Stimulated activated CD4-positive, alpha-beta T cell treated with anti-CD3 and anti-CD28 coated beads, TNF-alpha, amount 100 ng/mL, for 1 hour (primary cell): ENCODE results near the gene EYS.
"Not testable (repeated sequence)": the region's sequence is repeated elsewhere in the genome, so short reads cannot be mapped to it uniquely, and the experiment has no call there.

Source experiments
- DNase-seq, 3 donors: peaks; one replicate each; pipeline ENCODE4 v3.0.0-alpha.2; 2020; ENCODE audit warnings: low read depth in 3 of 3, low spot score in 1 of 3

EYS gene

DNA sequence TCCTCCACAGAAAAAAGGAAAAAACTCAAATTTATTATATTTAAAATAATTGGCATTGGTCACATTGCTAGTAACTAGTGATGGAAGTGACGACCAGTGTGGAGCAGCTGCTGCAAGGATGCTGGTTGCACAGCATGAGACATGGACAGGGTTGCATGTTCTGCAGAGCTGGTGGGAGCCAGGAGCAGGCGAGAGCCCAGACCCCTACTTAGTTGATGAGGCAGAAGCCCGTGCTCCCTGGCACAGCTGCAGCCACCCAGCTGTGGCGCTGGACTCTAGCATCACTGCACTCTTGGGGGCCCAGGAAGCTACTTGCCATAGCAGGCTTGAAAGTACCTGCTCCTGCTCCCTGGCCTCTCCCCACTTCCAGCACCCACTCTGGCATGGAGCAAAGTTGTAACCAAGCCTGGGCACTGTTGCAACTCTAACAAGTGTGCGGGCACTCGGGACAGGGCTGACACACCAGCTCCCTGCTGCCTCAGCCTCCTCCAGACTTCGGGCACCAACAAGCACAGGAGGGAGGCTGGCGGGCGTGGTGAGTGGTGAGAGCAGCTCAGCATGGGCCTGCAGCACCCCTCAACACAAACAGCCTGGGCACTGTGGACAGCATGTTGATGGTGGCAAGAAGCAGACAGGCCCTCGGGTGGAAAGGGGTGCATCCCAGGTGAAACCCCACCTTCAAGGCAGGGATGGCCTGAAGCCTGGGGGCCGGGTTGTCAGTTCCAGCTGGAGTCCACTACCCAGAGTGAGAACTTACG lies 69.6 kb downstream of the EYS start:
- DNase-seq: no peak

DNA sequence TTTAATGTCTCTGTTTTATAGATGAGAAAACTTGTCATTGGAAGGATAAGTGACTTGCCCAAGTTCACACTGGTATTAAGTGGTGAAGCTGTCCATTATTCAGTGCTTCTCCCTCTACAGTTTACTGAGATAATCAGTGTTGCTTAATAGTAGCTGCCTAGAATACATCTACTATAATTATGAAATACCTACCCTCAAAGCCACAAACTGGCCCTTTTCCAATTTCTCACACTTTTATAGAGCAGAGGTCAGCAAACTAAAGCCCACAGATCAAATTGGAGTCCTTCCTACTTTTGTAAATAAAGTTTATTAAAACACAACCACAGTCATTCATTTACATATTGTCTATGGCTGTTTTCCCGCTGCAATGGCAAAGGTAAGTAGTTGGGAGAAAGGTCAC lies 73.5 kb downstream of the EYS start:
- DNase-seq: no peak

DNA sequence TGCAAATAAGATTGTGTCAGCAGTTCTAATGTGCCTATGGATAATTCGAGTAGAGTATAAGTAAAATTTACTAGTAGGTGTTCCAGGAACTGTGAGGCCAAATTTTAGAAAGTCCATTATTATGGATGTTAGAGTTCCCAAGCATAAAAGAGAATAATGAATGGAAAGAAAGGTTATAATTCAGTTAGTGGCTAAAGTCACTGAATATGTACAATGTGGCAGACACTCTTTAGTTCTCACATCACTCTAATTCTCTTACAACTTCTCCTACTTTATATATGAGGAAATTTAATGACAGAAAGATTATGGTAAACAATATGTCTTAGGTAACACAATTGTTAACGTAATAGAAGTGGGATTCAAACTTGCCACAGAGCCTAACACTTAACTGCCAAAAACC lies 75.3 kb downstream of the EYS start:
- no peak for DNase-seq

DNA sequence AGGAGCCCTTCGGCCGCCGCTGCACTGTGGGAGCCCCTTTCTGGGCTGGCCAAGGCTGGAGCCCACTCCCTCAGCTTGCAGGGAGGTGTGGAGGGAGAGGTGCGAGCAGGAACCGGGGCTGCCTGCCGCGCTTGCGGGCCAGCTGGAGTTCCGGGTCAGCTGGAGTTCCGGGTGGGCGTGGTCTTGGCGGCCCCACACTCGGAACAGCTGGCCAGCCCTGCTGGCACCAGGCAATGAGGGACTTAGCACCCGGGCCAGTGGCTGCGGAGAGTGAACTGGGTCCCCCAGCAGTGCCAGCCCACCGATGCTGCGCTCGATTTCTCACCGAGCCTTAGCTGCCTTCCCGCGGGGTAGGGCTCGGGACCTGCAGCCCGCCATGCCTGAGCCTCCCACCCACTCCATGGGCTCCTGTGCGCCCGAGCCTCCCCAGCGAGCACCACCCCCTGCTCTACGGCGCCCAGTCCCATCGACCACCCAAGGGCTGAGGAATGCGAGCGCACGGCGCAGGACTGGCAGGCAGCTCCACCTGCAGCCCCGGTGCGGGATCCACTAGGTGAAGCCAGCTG lies 79.5 kb downstream of the EYS start:
- DNase-seq: not testable (repeated sequence)

DNA sequence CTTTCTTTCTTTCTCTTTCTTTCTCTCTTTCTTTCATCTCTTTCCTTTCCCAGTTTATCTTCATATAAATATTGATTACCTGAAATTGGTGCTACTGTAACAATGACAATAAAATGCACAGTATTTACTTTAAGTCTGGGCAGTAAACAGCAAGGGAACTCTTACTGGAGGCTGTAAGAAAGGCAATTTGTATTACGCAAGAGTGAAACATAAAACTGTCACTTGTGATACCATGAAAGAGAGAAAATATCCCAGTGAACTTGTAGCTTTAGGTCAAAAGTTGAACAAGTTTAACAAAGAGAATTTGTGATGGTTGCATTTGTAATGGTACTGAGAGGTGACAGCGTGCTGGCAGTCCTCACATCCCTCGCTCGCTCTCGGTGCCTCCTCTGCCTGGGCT lies 80.0 kb downstream of the EYS start:
- DNase-seq: no peak

DNA sequence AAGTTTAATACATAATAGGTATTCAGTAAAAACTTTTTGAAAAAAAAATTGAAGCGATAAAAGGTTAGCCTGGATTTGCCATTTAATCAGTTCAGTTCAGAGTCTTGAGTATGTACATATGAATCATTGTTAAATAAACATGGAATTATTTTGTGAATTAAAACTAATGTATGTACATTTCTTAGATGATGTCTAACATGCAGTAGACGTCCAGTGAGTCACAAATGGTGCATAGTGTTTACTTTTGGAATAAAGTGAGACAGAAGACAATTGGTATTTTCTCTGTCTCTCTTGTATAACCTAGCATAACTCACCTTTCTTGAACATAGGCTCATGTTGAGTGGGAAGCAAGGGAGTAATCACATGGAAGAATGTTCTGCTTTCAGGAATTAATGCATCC lies 83.5 kb downstream of the EYS start:
- DNase-seq: no peak

DNA sequence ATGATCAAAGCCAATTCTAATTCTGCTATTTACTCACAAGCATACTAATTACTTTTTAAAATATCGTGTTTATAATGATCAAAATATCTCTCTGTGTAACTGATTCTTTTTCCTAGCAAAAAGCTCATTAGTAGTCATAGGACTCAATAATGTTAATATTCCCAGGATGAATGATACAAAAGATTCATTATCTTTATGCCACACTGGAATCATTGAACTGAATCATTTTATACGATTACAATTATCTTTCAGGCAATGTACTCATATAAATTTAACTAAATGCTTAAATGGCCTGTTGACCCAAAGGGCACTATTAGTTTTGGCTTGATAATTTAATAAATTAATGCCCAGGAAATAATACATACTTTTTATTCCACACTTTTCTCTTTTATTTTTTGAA lies 96.3 kb downstream of the EYS start:
- DNase-seq: no peak

DNA sequence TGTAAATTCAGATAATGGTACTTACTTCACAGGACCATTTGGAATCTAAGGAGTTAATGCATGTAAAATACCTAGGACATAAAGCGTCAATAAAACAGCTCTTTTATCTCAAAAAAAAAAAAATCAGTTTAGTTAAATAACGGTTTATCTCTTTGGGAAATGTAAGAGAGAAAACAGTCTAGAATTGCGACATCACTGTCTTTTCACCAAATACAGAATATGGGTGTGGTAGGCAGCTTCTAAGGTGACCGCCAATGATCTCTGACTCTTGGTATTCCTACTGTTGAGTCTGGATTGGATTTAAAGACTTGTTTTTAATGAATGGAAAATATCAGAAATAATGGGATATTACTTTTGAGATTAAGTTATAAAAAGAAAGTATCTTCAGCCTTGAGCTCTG lies 111.5 kb downstream of the EYS start:
- no peak for DNase-seq

DNA sequence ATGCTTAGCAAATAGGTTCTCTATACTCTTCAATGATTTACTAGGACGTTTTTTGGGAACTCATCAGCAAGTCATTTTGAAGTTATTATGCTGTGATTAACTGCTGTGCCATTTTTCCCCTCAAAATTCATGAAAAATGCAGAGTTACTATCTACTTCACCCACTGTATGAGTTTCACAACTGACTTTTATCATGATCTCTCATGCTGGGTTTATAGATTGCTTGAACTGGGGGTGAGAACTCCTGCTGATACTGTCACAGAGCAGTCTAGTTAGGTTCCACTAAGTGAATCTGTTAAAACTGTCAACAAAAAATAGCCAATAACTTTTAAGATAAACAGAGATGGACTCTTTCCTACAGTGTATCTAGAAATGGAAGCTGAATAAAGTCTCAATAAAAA lies 136.7 kb downstream of the EYS start:
- no peak for DNase-seq

DNA sequence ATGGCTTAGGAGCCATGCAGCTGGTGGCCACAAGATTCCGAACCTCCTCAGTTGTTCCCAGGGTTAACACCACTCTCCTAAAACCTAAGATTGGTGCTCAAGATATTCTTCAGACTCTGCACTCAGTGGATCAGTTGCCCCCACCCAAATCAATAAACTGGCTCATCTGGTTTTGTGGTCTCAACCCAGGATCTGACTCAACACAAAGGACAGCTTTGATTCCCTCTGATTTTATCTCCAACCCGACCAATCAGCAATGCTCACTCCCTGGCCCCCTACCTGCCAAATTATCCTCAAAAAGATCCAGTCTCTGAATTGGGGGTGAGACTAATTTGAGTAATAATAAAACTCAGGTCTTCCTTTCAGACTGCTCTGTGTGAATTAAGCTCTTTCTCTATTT lies 137.5 kb downstream of the EYS start:
- no peak for DNase-seq

DNA sequence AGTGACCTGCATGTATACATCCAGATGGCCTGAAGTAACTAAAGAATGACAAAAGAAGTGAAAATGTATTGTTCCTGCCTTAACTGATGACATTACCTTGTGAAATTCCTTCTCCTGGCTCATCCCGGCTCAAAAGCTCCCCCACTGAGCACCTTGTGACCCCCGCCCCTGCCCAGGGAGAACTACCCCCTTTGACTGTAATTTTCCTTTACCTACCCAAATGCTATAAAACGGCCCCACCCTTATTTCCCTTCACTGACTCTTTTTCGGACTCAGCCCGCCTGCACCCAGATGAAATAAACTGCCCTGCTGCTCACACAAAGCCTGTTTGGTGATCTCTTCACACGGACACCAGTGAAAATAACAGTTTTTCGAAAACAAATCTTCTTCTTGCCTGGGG lies 138.0 kb downstream of the EYS start:
- DNase-seq: not testable (repeated sequence)

DNA sequence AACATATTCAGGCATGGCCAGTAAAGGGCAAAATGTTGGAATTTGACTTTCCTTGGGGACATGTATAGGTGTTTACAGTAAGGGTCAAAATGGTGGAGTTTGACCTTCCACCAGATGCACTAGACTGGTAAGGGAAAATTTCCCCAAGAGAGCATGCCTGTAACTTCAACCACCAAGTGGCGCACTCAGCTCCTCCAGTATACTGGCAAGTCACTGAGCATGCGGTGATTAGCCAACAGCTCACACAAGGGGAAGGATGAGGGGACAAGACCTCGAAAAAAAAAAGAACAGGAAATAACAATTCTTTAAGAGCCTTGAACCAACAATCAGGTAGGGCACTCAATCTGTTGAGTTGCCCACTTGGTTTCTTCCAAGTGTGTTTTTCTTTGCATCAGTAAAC lies 140.9 kb downstream of the EYS start:
- no peak for DNase-seq

DNA sequence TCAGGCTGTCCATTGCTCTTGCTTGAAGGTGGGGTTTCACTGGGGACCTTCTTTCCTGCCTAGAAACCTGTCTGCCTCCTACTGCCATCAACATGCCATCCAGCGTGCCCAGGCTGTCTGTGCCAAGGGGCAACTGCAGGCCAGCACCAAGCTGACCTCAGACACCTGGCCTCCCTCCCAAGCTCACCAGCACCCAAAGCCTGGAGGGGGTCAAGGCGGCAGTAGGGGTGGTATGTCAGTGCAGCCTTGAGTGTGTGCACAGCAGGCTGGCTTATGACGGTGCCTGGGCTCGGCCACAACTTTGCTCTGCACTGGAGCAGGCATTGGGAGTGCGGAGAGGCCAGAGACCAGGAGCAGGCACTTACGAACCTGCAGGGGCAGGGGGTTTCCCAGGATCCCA lies 149.0 kb downstream of the EYS start:
- no peak for DNase-seq

DNA sequence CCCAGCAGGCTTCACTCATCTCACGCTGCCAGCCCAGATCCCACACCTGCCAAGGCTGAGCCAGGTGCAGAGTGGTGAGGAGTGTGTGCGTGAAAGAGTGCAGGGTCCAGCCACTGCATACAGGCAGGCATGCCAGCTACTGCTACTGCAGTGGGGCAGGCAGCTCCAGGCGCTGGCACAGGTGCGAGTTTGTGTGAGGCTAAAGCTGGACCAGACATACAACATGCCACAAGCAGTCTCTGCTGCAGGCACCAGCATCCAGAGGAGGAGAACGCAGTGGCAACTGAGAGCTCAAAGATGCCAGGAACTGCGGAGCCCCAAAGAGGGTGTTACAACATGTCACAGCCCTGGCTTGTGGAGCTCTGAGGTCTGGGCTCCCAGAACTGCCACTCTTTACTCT lies 149.8 kb downstream of the EYS start:
- DNase-seq: no peak

DNA sequence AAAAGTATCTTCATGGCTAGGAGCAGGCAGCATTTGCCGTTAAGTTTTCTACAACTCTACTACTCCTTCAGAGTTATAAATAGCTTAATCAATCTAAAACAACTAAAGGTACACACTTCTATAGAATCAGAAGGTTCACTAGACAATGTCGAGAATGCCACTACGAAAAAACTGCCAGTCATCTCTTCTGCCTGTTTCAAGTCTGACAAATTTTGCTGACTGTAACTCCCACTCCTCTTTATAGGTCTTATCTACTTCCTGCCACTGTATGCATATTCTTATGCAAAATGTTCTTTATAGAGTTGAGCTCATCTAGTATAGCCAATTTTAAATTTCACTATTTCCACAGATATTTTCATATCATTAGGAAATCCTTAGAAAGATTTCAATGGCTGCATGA lies 160.1 kb downstream of the EYS start:
- no peak for DNase-seq

DNA sequence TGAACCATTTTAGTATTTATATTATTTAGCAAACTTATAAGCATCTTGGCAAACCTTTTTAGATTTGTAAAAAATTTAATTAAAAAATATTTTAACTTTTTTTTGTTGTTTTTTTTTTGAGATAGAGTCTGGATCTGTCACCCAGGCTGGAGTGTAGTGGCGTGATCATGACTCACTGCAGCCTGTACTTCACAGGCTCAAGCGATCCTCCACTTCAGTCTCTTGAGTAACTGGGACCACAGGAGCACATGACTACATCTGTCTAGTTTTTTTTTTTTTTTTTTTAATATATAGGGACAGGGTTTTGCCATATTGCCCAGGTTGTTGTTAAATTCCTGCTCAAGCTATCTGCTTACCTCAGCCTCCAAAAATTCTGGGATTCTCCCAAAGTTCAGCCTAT lies 161.1 kb downstream of the EYS start:
- no peak for DNase-seq

DNA sequence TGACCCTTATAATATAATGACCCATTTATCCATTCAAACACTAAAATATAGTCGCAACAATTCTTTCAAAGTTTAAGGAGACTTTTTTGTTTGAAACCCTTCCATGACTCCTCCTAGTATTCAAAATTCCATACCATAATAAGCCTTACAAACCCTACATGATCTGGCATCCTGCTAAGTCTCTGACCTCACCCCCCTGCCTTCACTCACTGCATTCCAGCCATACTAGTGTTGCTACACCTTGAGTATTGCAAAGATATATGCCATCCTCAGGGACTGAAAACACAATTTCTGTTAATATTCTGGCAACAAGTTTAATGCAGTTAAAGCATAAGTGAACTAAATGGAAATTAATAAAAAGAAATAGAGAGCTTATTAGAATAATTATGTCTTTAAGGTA lies 168.4 kb downstream of the EYS start:
- DNase-seq: no peak

DNA sequence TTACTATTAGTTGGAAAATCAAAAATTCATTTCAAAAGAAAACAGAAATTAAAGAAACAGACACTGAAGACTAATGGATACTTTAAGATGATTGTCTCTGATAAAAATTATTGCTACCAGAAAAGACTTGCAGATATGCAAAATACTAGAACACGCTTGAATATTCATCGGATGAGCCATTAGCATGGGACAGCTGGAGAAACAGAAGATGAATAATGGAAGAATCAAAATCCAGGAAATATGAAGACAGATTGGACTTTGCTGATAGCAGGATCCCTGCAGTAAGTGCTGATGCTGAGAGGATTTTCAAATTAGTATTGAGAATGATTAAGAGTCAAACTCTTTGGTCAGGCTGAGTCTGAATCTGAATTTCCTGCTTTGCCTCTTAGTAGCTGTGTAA lies 169.4 kb downstream of the EYS start:
- no peak for DNase-seq

DNA sequence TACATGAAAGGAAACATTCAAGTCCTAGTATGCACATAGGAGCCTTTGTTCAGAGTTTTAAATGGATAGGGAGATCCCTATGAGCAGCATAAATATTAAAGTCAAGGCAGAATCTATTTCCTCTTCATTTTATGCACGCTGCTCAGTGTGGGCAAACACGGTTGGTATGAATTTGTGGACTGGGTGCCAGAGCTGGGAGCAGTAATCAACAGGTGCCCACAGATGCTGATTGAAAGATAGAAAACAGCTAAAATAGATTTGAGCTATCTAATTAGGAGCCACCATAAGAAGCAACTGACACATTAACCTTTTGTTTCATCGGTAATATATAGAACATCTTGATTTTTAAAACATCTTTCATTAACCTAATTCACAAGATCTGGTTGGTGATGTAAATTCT lies 175.5 kb downstream of the EYS start:
- no peak for DNase-seq

DNA sequence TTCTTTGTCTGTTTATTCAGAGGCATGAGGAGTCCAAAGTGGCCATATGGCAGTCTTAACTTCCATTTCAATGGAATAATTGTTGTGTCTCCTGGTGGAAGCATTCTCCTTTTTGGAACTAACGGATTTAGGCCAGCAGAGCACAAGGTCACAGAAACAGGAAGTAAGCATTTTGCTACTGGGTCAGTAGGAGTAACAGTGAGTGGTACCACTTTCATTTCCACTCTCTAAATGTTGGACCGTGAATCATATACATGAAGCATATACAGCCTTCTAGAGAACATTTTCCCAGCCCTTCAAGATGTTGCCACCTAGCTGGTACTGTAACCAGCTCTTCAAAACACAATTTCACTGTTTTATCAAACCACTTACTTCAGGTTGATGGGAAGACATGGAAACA lies 182.8 kb downstream of the EYS start:
- no peak for DNase-seq

DNA sequence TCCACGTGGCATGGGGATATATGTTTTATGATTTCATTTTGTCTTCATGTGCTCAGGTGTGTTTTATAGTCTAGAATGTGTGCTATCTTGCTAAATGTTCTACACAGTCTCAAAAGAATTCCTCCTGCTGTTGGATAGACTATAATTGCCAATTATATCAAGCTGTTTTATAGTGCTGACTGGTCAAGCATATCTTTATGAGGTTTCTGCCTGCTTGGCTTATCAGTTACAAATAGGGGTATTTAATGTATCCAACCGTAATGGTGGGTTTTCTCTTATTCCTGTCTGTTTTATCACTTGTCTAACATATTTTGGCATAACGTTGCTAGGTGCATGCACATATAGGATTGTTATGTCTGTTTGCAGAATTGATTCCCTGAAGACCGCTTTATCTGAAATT lies 201.3 kb downstream of the EYS start:
- DNase-seq: no peak

DNA sequence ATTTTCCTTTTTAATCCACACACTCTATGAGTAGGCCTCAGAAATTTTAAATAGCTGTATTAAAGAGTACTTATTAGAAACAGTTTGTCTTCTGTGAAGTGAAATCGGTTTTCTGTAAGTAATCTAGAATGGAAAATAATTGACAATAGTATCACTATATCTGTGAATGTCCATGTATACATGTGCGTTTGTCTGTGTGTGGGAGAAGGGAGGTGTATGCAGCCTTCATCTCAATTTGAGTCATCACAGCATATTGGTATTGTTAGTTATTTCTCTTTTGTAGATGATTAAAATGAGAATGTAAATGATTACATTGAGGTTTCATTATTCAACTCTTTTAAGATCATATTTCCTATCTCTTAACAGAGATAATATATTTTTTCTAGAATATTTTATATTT lies 206.0 kb downstream of the EYS start:
- no peak for DNase-seq

DNA sequence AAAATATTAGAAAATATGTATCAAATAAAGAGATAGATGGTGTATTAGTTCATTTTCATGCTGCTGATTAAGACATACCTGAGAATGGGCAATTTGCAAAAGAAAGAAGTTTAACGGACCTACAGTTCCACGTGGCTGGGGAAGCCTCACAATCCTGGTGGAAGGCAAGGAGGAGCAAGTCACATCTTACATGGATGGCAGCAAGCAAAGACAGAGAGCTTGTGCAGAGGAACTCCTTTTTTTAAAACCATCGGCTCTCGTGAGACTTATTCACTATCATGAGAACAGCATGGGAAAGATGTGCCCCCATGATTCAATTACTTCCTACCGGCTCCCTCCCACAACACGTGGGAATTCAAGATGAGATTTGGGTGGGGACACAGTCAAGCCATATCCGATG lies 223.4 kb downstream of the EYS start:
- not testable (repeated sequence) for DNase-seq
